GM18873 (cell line): ENCODE data around the gene CLMN.
"Not testable (repeated sequence)": the region's sequence is repeated elsewhere in the genome, so short reads cannot be mapped to it uniquely, and the experiment has no call there.

ENCODE experiments used
- ATAC-seq: cut with Tn5 transposase; IDR thresholded peaks from one replicate; pipeline ENCODE4 v1.9.1; 2021; ENCODE audit warnings: mild to moderate bottlenecking, moderate library complexity, moderate number of reproducible peaks; ENCODE audit not compliant: unreplicated experiment, low FRiP score

CLMN gene

DNA sequence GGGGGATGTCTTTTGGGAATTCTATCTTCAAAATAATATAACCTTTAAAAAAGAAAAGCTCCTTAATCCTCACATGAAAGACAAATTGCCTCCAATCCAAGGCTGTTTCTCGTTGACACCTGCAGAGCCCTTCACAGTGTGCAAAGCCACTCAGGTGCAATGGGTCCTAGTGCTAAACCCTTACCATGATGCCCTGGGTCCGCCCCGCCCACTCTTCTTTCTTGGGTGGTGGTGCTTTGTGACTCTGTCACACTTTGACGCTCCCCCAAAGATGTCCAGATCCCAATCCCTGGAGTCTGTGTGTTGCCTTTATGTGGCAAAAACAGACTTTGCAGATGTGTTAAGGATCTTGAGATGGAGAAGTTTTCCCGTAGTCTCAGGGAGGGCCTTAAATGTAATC lies 29.7 kb downstream of the CLMN start:
- ATAC-seq: no peak

DNA sequence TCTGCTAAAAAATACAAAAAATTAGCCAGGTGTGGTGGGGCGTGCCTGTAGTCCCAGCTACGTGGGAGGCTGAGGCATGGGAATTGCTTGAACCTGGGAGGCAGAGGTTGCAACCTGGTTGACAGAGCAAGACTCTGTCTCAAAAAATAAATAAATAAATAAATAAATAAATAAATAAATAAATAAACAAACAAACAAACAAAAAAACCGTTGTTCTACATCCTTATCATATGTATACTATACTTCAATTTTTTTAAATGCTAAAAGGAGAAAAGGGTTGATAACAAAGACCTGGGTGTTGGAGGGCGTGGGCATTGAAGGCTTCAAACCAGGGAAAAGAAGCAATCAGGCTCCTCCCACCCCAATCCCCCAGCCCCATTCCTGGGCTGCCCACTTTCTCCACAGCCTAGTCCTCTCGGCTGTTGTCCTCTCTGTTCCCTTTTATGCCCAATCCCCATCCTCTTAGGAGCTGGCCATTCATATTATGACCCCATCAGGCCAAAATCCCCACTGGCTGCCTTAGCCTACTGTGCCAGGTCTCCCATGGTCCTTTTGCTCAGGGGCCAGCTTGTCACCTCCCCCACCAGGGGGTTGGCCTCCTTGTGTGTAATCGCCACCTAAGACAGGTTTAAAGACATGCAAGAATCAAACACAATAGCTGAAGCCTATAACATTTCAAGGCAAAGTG lies 30.2 kb downstream of the CLMN start:
- ATAC-seq: no peak

DNA sequence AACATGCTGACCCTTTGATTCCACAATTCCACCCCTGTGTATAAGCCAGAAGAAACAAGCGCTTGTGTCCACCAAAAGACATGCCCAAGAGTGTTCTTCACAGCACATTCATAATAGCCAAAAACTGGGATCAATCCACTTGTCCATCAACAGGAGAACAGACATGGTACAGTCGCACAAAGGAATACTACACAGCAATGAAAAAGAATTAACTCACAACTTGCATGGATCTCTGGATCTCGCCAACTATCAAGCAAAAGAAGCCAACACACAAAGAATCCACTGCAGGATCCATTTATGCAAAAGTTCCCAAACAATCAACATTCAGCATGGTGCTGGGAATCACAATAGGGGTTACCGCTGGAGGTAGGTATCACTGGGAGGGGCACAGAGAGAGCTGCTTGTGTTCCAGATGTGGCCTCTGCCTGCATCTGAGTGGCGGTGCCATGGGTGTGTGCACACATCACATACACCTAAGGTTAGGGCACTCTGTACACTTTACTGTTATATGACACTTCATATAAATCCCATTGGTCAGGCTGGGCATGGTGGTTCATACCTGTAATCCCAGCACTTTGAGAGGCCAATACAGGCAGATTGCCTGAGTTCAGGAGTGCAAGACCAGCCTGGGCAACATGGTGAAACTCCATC lies 30.9 kb downstream of the CLMN start:
- no peak for ATAC-seq

DNA sequence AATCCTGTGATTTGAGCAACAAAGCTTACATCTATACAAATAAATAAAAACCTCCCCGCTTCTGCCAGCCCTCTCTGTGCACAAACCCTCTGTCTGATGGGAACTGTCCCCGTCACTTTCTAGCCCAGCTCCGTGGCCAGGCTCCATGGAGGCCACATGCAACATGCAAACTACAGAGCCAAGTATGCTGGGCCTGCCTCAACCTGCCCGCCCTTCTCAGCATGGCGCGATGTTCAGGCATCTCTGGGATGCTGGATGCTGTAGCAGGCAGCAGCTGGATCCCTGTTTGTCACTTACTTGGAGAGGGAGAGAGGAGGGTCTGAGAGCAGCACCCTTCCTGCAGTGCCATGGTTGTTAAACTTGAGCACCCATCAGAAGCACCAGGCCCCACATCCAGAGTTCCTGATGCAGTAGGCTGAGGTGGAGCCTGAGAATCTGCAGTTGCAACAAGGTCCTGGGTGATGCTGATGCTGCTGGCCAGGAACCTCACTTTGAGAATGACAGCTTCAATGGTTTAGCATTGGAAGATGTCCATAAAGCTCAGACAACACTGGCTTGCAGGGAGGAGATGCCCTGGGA lies 32.4 kb downstream of the CLMN start:
- no peak for ATAC-seq

DNA sequence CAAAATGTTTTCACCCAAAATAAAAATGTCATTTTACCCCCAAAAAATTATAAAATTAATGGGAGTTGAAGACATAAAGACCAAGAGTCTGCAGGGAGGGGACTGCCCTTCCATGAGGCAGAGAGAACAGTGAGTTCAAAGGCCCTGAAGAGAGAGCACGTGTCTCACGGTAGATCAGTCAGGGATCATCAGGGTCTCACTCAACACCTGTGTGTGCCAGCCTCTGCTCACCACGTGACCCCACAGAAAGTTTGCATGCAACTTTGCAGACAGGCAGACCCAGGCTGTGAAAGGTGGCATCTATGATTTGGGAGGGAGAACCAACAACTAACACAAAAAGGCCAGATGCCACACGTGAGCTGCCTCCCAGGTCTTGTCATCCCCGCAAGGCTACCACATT lies 33.1 kb downstream of the CLMN start:
- ATAC-seq: no peak

DNA sequence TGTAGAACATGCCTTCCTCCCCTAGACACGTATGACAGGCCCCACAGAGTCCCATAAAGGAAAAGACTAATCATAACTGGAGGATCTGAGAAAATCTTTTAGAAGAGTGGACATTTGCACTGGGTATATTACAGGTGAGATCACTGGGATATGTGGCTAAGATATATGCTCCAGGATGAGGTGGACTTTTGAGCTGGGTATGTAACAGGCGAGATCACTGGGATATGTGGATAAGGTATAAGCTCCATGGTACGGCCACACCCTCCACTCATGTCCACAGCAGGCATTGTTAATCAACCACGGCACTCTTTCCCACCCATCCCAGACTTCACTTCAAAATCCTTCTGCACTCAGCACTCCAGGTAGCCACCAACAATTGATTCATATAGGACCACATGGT lies 34.1 kb downstream of the CLMN start:
- ATAC-seq: no peak

DNA sequence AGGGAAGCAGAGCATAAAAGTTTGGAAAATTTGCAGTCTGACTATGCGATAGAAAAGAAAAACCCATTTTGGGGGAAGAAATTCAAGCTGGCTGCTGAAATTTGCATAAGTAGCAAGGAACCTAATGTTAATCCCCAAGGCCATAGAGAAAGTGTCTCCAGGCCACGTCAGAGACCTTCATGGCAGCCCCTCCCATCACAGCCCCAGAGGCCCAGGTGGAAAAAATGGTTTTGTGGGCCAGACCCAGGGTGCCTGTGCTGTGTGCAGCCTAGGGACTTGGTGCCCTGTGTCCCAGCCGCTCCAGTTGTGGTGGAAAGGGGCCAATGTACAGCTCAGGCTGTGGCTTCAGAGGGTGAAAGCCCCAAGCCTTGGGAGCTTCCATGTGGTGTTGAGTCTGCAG lies 35.9 kb downstream of the CLMN start:
- not testable (repeated sequence) for ATAC-seq

DNA sequence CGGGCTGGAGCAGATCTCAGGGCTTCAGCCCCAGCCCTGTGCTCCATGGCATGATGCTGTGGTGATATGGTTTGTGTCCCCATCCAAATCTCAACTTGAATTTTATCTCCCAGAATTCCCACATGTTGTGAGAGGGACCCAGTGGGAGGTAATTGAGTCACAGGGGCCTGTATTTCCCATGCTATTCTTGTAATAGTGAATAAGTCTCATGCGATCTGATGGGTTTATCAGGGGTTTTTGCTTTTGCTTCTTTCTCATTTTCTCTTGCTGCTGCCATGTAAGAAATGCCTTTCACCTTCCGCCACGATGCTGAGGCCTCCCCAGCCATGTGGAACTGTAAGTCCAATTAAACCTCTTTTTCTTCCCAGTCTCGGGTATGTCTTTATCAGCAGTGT lies 36.7 kb downstream of the CLMN start:
- ATAC-seq: not testable (repeated sequence)

DNA sequence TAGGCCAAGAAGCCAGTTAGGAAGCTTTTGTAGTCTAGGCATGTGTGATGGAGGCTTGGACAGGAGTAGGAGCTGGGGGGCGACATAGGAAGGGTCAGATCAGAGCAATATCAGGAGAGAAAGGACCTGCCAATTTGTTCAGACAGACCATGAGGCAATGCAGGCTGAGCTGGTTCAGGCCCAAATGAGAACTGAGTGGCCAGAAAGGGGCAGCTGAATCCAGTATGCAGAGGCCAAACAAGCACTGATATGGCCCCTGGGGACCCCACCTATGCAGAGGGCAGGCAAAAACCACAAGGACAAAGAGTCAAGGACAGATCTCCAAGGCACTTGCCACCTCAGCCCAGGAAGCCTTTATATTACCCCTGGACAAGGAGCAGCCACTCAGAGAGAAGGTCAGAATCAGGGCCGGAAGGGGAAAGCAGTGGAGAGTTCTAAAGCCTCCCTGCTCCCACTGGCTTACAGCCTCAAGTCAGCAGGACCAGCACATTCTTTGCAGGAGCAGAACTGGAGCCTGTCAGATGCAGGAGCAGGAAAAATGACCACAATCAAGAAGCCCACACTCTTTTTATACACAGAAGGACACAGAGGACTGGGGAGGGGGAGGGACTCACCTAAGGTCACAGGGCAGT lies 37.2 kb downstream of the CLMN start:
- ATAC-seq: no peak

DNA sequence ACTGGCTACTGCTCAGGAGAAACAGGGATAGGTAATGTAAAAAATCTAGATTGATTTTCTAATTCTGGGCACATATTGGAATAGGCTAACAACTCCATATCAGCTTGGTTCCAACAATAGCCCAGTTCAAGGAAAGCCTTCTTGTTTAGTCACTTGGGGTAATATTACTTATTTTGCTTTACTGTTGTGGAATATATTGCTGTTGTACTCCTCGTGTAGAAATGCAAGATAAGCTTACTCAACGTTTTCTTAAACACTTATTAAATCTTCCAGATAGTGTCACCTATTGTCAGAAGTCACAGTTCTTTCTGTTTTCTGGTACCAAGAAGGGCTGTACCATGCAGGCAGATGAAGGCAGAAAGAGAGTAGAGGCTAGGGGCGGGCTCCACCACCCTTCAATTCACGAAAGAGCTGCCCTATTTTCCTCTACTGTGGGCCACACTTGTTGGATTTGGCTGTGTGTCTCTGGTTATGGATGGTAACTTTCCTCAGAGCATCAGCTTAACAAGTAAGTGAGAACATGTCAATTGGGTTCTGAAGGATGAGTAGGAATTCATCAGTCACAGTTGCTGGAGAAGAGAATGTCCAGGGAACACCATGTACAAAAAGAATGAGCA lies 38.0 kb downstream of the CLMN start:
- no peak for ATAC-seq

DNA sequence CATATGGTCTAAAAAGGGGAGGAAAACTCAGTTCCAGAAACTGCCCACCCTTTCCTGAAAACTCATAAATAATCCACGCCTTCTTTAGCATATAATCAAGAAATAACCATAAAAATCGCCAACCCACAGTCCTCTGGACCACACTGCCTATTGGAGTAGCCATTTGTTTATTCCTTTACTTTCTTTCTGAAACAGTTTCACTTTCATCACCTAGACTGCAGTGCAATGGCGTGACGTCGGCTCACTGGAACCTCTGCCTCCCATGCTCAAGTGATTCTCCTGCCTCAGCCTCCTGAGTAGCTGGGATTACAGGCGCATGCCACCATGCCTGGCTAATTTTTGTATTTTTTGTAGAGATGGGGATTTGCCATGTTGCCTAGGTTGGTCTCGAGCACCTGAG lies 44.2 kb downstream of the CLMN start:
- ATAC-seq: no peak

DNA sequence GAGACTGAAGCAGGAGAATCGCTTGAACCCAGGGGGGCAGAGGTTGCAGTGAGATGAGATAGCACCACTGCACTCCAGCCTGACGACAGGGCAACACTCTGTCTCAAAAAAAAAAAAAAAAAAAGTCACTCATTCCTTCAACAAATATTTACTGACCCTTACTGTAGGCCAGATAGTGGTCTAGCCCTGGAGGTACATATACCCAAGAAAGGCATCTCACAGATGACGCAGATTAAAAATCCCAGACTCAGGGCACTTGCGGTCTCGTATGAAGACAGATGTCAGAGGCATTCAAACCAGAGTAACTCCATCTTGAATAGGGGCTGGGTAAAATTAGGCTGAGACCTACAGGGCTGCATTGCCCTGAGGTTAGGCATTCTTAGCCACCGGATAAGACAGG lies 44.8 kb downstream of the CLMN start:
- no peak for ATAC-seq

DNA sequence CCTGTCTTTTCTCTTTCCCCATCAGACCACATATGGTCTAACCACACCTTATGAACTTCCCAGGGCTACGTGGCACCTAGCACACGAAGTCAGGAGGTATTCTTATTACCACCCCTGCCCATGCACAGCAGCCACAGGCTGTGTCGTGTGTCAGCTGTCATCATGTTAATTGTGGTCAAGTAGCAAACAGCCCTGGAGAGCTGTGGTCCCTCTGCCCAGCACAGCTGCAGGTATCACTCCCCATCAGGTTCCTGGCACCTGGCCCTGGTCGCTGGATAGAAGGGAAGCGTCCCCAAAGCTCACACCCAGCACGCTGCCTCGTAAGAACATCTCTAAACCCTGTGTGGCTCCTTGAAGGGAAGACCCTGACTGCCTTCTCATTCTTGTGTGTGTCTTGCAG lies 45.4 kb downstream of the CLMN start:
- no peak for ATAC-seq

DNA sequence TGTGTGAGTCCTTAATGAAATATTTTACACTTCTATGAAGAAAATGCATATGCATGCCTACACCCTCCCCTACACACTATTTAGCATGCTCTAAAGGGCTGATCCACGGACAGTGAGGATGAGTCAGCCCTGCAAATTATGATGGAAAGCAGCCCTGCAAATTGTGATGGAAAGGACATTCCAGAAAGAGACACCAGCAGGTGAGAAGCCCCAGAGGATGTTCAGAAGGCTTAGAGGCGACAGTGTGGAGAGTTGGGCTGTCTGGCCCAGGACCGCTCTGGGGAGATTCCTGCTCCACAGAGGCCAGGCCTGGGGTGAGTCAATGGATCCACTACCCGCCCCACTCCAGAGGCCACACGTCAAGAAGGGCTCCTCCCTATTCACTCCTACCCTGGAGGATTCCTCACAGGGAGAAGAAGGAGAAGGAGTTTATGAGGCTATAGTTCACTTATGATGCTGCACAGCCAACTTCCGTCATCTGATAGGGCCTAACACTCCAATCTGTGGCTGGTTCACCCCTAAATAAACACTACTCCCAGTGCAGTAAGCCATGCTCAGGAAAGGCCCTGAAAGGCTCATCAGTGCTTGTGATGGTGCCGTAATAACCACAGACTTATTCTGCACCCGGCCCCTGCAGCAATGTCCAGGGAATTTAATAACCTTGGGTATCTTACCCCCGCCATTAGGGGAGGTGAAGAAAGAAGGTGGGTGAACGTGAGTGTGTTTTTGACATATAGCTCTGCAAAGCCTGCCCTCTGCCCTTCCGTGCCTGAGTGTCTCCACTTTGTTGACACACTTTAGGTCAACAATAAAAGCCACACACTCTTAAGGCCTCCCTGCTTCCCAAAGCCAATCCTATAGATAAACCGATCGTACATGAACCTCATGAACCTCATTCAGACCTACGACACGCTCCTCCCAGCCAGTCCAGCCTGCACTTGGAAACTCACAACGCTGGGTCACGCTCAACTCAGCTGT lies 46.4 kb downstream of the CLMN start:
- no peak for ATAC-seq

DNA sequence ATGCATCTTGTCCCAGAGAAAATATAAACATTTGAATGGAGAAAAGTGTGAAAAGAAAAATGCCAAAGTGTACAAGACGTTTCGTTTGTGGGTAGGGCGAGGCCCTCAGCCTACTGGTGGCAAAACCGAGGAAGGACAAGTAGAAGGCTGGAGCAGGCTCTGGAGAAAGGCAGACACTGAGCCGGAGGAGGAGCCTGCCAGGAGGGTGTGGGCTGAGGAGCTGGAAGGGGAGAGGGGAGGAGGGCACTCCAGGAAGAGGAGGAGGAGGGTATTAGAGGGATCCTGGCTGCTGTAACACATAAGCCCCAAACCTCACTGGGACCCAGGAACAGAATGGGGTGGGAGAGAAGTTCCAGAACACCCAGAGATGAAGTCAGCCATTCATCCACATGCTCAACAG lies 47.7 kb downstream of the CLMN start:
- ATAC-seq: no peak

DNA sequence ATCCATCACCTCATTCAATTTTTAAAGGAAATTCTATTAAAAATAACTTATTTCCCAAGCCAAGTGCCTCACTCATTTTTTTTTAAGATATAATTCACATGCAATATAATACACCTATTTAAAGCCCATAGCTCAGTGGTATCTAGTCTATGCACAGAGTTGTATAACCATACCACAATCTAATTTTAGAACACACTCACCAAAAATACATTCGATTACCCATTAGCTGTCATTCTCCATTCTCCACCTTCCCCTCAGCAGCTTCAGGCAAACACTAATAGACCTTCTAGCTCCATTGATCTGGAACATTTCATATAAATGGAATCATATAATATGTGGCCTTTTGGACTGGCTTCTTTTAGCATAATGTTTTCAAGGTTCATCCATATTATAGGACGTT lies 49.5 kb downstream of the CLMN start:
- no peak for ATAC-seq

DNA sequence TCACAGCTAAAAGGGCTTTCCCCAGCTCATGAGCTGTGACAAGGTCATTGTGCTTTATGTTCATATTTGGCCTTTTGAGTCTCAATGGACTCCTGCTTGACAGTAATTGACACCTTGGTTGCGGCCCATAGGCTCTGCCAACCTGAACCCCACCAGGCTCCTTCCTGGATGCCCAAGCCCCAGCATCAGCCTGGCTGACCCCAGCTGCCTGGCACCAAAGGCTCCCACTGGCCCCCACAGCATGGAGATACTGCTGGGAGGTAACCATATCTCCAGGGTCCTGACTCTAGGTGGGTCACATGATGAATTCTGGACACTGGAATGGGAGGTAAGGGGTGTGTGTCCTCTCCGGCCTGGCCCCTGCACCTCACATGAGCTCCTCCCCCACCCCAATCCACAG lies 50.2 kb downstream of the CLMN start:
- no peak for ATAC-seq

DNA sequence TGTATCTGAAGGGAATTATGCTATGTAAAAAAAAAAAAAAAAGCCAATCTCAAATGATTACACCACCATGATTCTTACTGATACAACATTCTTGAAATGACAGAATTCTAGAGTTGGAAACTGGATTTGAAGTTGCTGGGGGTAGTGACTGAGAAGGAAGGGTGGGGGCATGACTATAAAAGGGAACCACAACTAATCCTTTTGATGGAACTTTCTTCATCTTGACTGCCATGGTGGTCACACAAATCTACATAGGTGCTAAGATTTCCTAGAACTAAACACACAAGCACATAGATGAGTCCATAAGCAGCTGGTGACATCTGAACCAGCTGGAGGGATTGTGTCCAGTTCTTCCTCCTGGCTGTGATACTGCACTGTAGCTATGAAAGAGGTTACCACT lies 51.4 kb downstream of the CLMN start:
- no peak for ATAC-seq

DNA sequence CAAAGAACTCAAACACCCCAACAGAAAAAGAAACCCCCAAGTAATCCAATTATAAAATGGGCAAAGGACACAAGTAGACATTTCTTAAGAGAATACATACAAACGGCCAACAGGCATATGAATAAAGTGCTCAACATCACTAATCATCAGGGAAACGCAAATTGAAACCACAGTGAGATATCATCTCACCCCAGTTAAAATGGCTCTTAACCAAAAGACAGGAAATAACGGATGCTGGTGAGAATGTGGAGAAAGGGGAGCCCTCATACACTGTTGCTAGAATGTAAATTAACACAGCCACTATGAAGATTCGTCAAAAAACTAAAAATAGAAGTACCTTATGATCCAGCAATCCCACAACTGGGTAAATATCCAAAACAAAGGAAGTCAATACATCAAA lies 52.4 kb downstream of the CLMN start:
- ATAC-seq: no peak
